Activated CD4-positive, alpha-beta T cell treated with anti-CD3 and anti-CD28 coated beads for 4 hours (primary cell): Measurements from ENCODE around the gene ENTPD6.
A peak's percentile ranks its signal among the peaks of the same experiment; 100 is the strongest.

ENCODE experiments used
- DNase-seq, 2 donors: peaks; one replicate each; pipeline ENCODE4 v3.0.0-alpha.2; 2020

ENTPD6 gene

GRCh38 chr20:25188218-25188617 lies 7.3 kb upstream of the ENTPD6 start:
- DNase-seq = no peak

- no peak for DNase-seq
These were observed 4.5 kb upstream of the ENTPD6 start for GRCh38 chr20:25191051-25191450.

GRCh38 chr20:25191689-25192088 lies 3.8 kb upstream of the ENTPD6 start:
- no peak for DNase-seq

GRCh38 chr20:25193843-25194242 lies 1.7 kb upstream of the ENTPD6 start:
- no peak for DNase-seq

GRCh38 chr20:25194333-25194972 lies 1.1 kb upstream of the ENTPD6 start:
- DNase-seq = no peak

- DNase-seq = peak in 1 of 2 donors; percentile 39
These were observed 662 bp downstream of the ENTPD6 start for GRCh38 chr20:25195962-25196785.

- no peak for DNase-seq
These were observed 1.2 kb downstream of the ENTPD6 start for GRCh38 chr20:25196786-25197120.

GRCh38 chr20:25197183-25197869 lies 1.8 kb downstream of the ENTPD6 start:
- DNase-seq = no peak

GRCh38 chr20:25197870-25198190 lies 2.3 kb downstream of the ENTPD6 start:
- DNase-seq = no peak

- DNase-seq = no peak
These were observed 3.3 kb downstream of the ENTPD6 start for GRCh38 chr20:25198663-25199383.

GRCh38 chr20:25199473-25200260 lies 4.2 kb downstream of the ENTPD6 start:
- DNase-seq = no peak

- DNase-seq = no peak
These were observed 7.6 kb downstream of the ENTPD6 start for GRCh38 chr20:25203089-25203488.

- DNase-seq = no peak
These were observed 8.4 kb downstream of the ENTPD6 start for GRCh38 chr20:25203871-25204320.

GRCh38 chr20:25204550-25205276 lies 9.2 kb downstream of the ENTPD6 start:
- no peak for DNase-seq

- DNase-seq = no peak
These were observed 10.0 kb downstream of the ENTPD6 start for GRCh38 chr20:25205277-25206062.

- DNase-seq = no peak
These were observed 10.5 kb downstream of the ENTPD6 start for GRCh38 chr20:25206063-25206403.

GRCh38 chr20:25206548-25206947 lies 11.0 kb downstream of the ENTPD6 start:
- no peak for DNase-seq

- DNase-seq = no peak
These were observed 11.8 kb downstream of the ENTPD6 start for GRCh38 chr20:25207149-25207959.

- no peak for DNase-seq
These were observed 12.5 kb downstream of the ENTPD6 start for GRCh38 chr20:25207960-25208534.

- no peak for DNase-seq
These were observed 13.9 kb downstream of the ENTPD6 start for GRCh38 chr20:25209400-25209799.
